B cell (primary cell): ENCODE measurements around the gene NKD2. TPM values are rescaled to one million over a fixed set of nuclear protein-coding genes. Genes with fewer than 3 reads are reported as not detected.

Source experiments
- ATAC-seq: fragments of 200-7000 bp; cut with Tn5 transposase; one replicate; pipeline ENCODE4 v1.10.0; 2021; ENCODE audit warnings: low read depth, mild to moderate bottlenecking, moderate number of reproducible peaks, moderate library complexity
- CTCF ChIA-PET: fragments of 350-600 bp; sonication (Branson Sonifier 250); formaldehyde crosslinking; loops from one replicate; lab custom pipeline; 2021; ENCODE audit warnings: antibody characterized with exemption, inconsistent platforms; lab: Charles Lee
- POLR2A ChIA-PET: fragments of 350-600 bp; sonication (Branson Sonifier 250); formaldehyde crosslinking; loops from one replicate; lab custom pipeline; 2021; ENCODE audit warnings: antibody characterized with exemption; lab: Charles Lee
- DNase-seq: peaks from one replicate; pipeline ENCODE4 v3.0.0; 2013
- H2AFZ ChIP-seq: 2 replicates; pipeline ENCODE4 v1.6.1; 2012; ENCODE audit warnings: mild to moderate bottlenecking, low read depth, low read length; ENCODE audit not compliant: insufficient read depth, poor library complexity, severe bottlenecking
- H3K27ac ChIP-seq, 2 donors: 1 replicate in 1 of 2; 2 replicates in 1 of 2; pipeline ENCODE4 v1.5.1; 2012 to 2013; ENCODE audit warnings: low read length in 2 of 2, mild to moderate bottlenecking in 2 of 2, moderate library complexity in 1 of 2
- H3K27me3 ChIP-seq, 4 experiments: fragments of 200-600 bp in 1 of 4; sonication (generic) in 1 of 4; replicated peaks in 1 of 4; 1 replicate in 2 of 4; 2 replicates in 2 of 4; pipeline versions ENCODE4 v1.6.1 to v1.7.0; 2013 to 2016; ENCODE audit warnings: low read length in 3 of 4, mild to moderate bottlenecking in 2 of 4, mixed read lengths in 1 of 4, moderate library complexity in 1 of 4; ENCODE audit not compliant: insufficient read depth in 4 of 4, control insufficient read depth in 3 of 4; ENCODE audit errors: control extremely low read depth in 1 of 4
- H3K36me3 ChIP-seq, 2 experiments: replicated peaks in 1 of 2; 1 replicate in 1 of 2; 2 replicates in 1 of 2; pipeline versions ENCODE4 v1.6.1 to v1.7.1; 2013; ENCODE audit warnings: low read length in 1 of 2; ENCODE audit not compliant: insufficient read depth in 2 of 2, control insufficient read depth in 1 of 2; ENCODE audit errors: control extremely low read depth in 1 of 2, extremely low read depth in 1 of 2
- H3K4me1 ChIP-seq, 2 donors: fragments of 200-600 bp in 1 of 2; sonication (generic) in 1 of 2; 1 replicate in 1 of 2; 2 replicates in 1 of 2; pipeline versions ENCODE4 v1.5.1 to v1.6.1; 2013 to 2017; ENCODE audit warnings: low read length in 2 of 2; ENCODE audit not compliant: control insufficient read depth in 2 of 2, insufficient read depth in 2 of 2
- H3K4me2 ChIP-seq: replicated peaks from 2 replicates; pipeline ENCODE3; 2012; ENCODE audit warnings: mild to moderate bottlenecking, low read depth, low read length; ENCODE audit not compliant: poor library complexity, severe bottlenecking
- H3K4me3 ChIP-seq, 5 experiments: fragments of 200-600 bp in 1 of 5; sonication (generic) in 1 of 5; 1 replicate in 3 of 5; 2 replicates in 2 of 5; pipeline versions ENCODE4 v1.5.1 to v1.7.0; 2011 to 2016; ENCODE audit warnings: low read length in 4 of 5, mild to moderate bottlenecking in 4 of 5, low read depth in 2 of 5, control low read depth in 1 of 5, moderate library complexity in 1 of 5; ENCODE audit not compliant: insufficient read depth in 1 of 5; ENCODE audit errors: control extremely low read depth in 1 of 5, extremely low read depth in 1 of 5
- H3K79me2 ChIP-seq: fragments of 200-600 bp; sonication (generic); one replicate; pipeline ENCODE4 v1.6.0; 2016; ENCODE audit warnings: low read length; ENCODE audit not compliant: control insufficient read depth, insufficient read depth
- H3K9ac ChIP-seq: fragments of 200-600 bp; sonication (generic); 2 replicates; pipeline ENCODE4 v1.6.1; 2017; ENCODE audit warnings: mild to moderate bottlenecking, low read length, moderate library complexity
- H3K9me3 ChIP-seq, 3 donors: one replicate each; pipeline versions ENCODE4 v1.6.1 to v1.7.1; 2013; ENCODE audit warnings: low read length in 2 of 3; ENCODE audit not compliant: control insufficient read depth in 2 of 3, insufficient read depth in 1 of 3; ENCODE audit errors: control extremely low read depth in 1 of 3
- H4K20me1 ChIP-seq: 2 replicates; pipeline ENCODE4 v1.6.0; 2012; ENCODE audit warnings: mild to moderate bottlenecking, low read length; ENCODE audit not compliant: insufficient read depth, control insufficient read depth, poor library complexity, severe bottlenecking
- H3K27ac Mint-ChIP-seq: one replicate; pipeline ENCODE4 v1.8.0; 2021; ENCODE audit warnings: mixed read lengths
- H3K27me3 Mint-ChIP-seq: one replicate; pipeline ENCODE4 v1.8.0; 2021; ENCODE audit warnings: mixed read lengths
- H3K4me1 Mint-ChIP-seq: one replicate; pipeline ENCODE4 v1.8.0; 2021; ENCODE audit warnings: mixed read lengths
- H3K4me3 Mint-ChIP-seq: one replicate; pipeline ENCODE4 v1.8.0; 2021; ENCODE audit warnings: mixed read lengths
- H3K9me3 Mint-ChIP-seq: one replicate; pipeline ENCODE4 v1.8.0; 2022; ENCODE audit warnings: mixed read lengths; ENCODE audit not compliant: insufficient read depth
- EZH2 ChIP-seq: IDR thresholded peaks from 2 replicates; pipeline ENCODE4 v1.6.1; 2012; ENCODE audit warnings: borderline replicate concordance, low read depth, mild to moderate bottlenecking, moderate library complexity, low read length; ENCODE audit not compliant: insufficient read depth, poor library complexity, severe bottlenecking
- whole genome bisulfite sequencing: methylation state at CpG from one replicate; pipeline ENCODE4 v1.1.5; 2013; ENCODE audit warnings: missing lambda C conversion rate; ENCODE audit not compliant: insufficient coverage; 5-methylcytosine and 5-hydroxymethylcytosine counted together
- intact Hi-C: fragments of 100-400 bp; cut with micrococcal nuclease; formaldehyde crosslinking; loops from one replicate; pipeline ENCODE4 v1.10.0; 2022
- polyA plus RNA-seq: library from polyadenylated mRNA; depleted of rRNA; stranded (reverse); fragments of >200 nt; gene quantifications from 2 replicates; pipeline ENCODE4 v1.2.3, GENCODE V29; 2012
- total RNA-seq, 2 donors: library from RNA; stranded (reverse); fragments of 120-200 nt in 1 of 2; gene quantifications; 1 replicate in 1 of 2; 2 replicates in 1 of 2; pipeline versions ENCODE4 v1.2.3 to v1.2.4, GENCODE V29; 2013 to 2022
- TF ChIP-seq, protein P1 (sequence below): fragments of 200-600 bp; IDR thresholded peaks from one replicate; pipeline ENCODE4 v1.8.0; 2022; ENCODE audit warnings: antibody characterized with exemption, mild to moderate bottlenecking

NKD2 gene
- total and polyA plus RNA-seq, 2 donors (not counting 1 experiment from before 2014, with no cell fraction given) = 0.12 to 0.34 TPM

DNA sequence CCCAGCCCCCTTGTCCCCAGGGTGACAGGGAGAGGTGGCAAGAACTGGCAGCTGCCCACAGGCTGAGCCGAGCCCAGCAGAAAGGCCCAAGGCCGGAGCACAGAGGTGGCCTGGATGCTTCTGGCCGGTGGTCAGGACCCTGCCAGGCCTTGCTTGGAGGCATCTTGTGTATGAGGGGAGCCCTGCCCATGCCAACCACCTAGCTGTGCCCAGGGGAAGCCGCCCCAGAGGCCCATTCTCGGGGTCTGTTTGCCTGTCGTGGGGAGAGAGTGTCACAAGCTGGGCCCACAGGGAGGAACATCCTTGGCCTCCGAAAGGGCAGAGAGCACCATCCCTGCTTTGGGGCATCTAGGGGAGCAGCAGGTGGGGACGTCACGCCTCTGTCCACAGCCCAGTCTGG, 10.0 kb downstream of the NKD2 start:
- ATAC-seq (no peak), DNase-seq (no peak)
- no peaks in the 10 kb centered on the region for H3K79me2 ChIP-seq
- no peaks in the 10 kb centered on the region for H3K36me3 ChIP-seq
- no peaks in the 10 kb centered on the region for H3K4me1 ChIP-seq
- H3K27ac ChIP-seq = no peak overlapping the region
- no peak overlapping the region for H3K4me2 ChIP-seq
- TF ChIP-seq EZH2 = no peak
- TF ChIP-seq, protein P1, sequence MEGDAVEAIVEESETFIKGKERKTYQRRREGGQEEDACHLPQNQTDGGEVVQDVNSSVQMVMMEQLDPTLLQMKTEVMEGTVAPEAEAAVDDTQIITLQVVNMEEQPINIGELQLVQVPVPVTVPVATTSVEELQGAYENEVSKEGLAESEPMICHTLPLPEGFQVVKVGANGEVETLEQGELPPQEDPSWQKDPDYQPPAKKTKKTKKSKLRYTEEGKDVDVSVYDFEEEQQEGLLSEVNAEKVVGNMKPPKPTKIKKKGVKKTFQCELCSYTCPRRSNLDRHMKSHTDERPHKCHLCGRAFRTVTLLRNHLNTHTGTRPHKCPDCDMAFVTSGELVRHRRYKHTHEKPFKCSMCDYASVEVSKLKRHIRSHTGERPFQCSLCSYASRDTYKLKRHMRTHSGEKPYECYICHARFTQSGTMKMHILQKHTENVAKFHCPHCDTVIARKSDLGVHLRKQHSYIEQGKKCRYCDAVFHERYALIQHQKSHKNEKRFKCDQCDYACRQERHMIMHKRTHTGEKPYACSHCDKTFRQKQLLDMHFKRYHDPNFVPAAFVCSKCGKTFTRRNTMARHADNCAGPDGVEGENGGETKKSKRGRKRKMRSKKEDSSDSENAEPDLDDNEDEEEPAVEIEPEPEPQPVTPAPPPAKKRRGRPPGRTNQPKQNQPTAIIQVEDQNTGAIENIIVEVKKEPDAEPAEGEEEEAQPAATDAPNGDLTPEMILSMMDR = no peak
- H3K27me3 ChIP-seq = peaks cover 0 to 2% (median 0%) of the 10 kb centered on the region in 4 experiments
- POLR2A ChIA-PET = no interaction called here
- CTCF ChIA-PET = no interaction called here
- Mint-ChIP-seq H3K4me1 (no peaks in the 10 kb centered on the region), H3K27ac (no peak overlapping the region), H3K9me3 (no peaks in the 10 kb centered on the region), H3K27me3 (no peaks in the 10 kb centered on the region), H3K4me3 (no peak overlapping the region)
- no peaks in the 10 kb centered on the region for H4K20me1 ChIP-seq
- no peak overlapping the region for H3K9ac ChIP-seq
- no peaks in the 10 kb centered on the region for H3K9me3 ChIP-seq
- WGBS = 92% methylated on average over 9 of the region's 9 CpGs
- H3K4me3 ChIP-seq = no peak overlapping the region
- intact Hi-C loops = no loop called here
- no peak overlapping the region for H2AFZ ChIP-seq

DNA sequence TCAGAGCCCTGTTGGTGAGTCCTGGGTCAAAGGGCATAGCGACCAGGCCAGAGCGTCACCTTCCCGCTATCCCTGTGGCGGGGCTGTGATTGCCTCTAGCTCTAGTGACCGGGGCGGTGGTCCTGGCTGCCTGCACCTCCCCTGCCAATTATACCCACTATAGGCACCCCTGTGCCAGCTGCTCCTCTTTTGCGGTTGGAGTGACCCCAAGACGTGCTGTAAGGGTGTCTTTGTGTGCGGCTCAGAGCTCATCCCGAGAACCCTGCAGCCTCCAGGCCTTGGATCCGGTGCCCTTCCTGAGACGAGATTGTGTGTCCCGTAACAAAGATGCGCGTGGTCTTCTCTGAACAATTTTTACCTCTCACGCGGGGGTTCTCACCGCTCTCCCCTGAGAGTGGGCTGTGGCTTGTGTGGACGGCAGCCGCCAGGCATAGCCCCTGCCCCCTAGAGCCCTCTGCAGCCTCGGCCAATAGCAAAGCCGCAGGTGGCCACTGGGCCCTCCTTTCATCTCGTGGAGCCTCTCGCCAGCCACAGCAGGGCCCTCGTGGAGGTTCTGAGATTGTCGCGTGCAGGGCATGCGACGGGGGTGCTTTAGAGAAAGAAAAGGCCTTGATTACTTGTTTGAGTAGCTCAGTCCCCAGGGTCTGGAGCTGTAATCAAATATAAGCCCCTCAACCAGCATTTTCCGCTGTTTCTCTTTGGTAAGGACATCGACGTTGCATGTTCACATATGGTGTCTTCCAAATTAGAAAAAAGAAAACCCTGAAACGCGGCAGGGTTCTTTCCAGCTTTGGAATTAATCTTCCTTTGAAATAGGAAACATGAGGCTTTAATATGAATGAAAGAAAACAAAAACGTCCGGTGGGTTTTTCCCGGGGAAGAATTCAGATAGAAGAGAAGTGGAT, 10.7 kb downstream of the NKD2 start:
- Mint-ChIP-seq H3K9me3 (no peaks in the 10 kb centered on the region), H3K27ac (no peak overlapping the region), H3K4me1 (no peaks in the 10 kb centered on the region), H3K4me3 (no peak overlapping the region), H3K27me3 (no peaks in the 10 kb centered on the region)
- no peak for TF ChIP-seq EZH2
- TF ChIP-seq, protein P1 = no peak
- intact Hi-C loops = no loop called here
- Histone ChIP-seq H3K4me2 (no peak overlapping the region), H3K9ac (no peak overlapping the region), H3K27ac (no peak overlapping the region), H3K36me3 (no peaks in the 10 kb centered on the region), H3K79me2 (no peaks in the 10 kb centered on the region), H2AFZ (no peak overlapping the region), H3K9me3 (no peaks in the 10 kb centered on the region), H3K27me3 (peaks cover 0 to 2% (median 0%) of the 10 kb centered on the region in 4 experiments), H3K4me1 (no peaks in the 10 kb centered on the region), H4K20me1 (no peaks in the 10 kb centered on the region), H3K4me3 (no peak overlapping the region)
- DNase-seq = no peak
- ChIA-PET CTCF (interaction anchor here (0.7 kb wide), 1 partner anchor 14 kb away, joined by 3 read pairs; no protein-coding TSS in a partner anchor), POLR2A (no interaction called here)
- WGBS = 90% methylated on average over 34 of the region's 37 CpGs
- ATAC-seq = no peak
